ENCODE measurements around the gene PTPRZ1. TPM values are rescaled to one million over a fixed set of nuclear protein-coding genes. Genes with fewer than 3 reads are reported as not detected.

The PTPRZ1 gene
- under 1 TPM in 1 of 4 donors, not detected in 3; 0.30 TPM for total RNA-seq
- polyA plus RNA-seq, result under 1 TPM in 2 of 3 donors, not detected in 1; 0.01 to 0.08 TPM
- long read RNA-seq, donor 1, result 0 reads
- long read RNA-seq, donor 2, result 0 reads

- no peaks in the 10 kb centered on the region for H3K4me1 ChIP-seq
- intact Hi-C loops (cut with DNase I), result no loop called here
- DNase-seq (peak in 1 of 2 donors; percentile 33), ATAC-seq (peak in 1 of 4 donors; percentile 48)
- no peak for TF ChIP-seq CTCF (IDR thresholded peaks at IDR 0.05)
- no peaks in the 10 kb centered on the region for H3K9me3 ChIP-seq
- H3K27ac ChIP-seq, result no peak within 1 kb of the TSS
- peaks cover 5 to 45% (median 10%) of the 10 kb centered on the region in 3 donors for H3K27me3 ChIP-seq (ENCODE audit: insufficient read depth in 3 of 3, low read length in 2 of 3)
- no peaks in the 10 kb centered on the region for H3K36me3 ChIP-seq (ENCODE audit: insufficient read depth in 1 of 2, low read depth in 1 of 2)
- peak within 1 kb of the TSS; percentile 60 for H3K4me3 ChIP-seq
- 0 to 1% (median 1%) methylated on average over 43 to 49 of the region's 49 CpGs for WGBS, 3 donors
These were observed at the start of gene PTPRZ1 for GRCh38 chr7:121872831-121873288. Gene PTPRZ1 (plus strand): TSS chr7:121873161. CDS start chr7:121873500, 339 bp downstream.

DNA sequence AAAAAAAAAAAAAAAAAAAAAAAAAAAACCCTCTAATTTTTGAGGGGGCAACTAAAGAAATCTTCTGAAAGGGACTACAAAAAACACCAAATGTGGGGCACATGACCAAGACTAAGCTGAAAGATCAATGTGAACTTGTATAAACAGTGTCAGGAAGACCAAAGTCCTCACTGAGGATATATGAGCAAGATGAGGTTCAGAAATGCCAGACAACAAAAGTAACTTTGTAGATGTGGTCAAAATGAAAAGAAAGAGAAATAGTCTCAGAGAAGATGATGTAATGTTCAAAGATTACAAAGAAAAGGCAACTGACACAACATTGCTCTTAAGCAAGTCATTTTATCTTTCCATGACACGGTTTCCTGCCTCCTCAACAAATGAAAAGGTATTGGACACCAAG lies 48.7 kb upstream of the PTPRZ1 start:
- TF ChIP-seq CTCF (IDR thresholded peaks at IDR 0.05), result no peak
- Histone ChIP-seq H3K27ac (no peak overlapping the region), H3K27me3 (ENCODE audit: insufficient read depth in 3 of 3, low read length in 2 of 3) (no peaks in the 10 kb centered on the region), H3K36me3 (ENCODE audit: insufficient read depth in 1 of 2, low read depth in 1 of 2) (no peaks in the 10 kb centered on the region), H3K9me3 (no peaks in the 10 kb centered on the region), H3K4me3 (no peak overlapping the region), H3K4me1 (no peaks in the 10 kb centered on the region)
- intact Hi-C loops (cut with DNase I), result no loop called here
- 47 to 98% (median 78%) methylated on average over 1 of the region's 1 CpG for WGBS, 3 donors
- ATAC-seq (no peak), DNase-seq (no peak)

GRCh38 chr7:121831351-121831750 lies 41.6 kb upstream of the PTPRZ1 start:
- intact Hi-C loops (cut with DNase I), result no loop called here
- 29 to 47% (median 39%) methylated on average over 3 of the region's 3 CpGs for WGBS, 3 donors
- Histone ChIP-seq H3K27me3 (ENCODE audit: insufficient read depth in 3 of 3, low read length in 2 of 3) (no peaks in the 10 kb centered on the region), H3K4me3 (no peak overlapping the region), H3K36me3 (ENCODE audit: insufficient read depth in 1 of 2, low read depth in 1 of 2) (no peaks in the 10 kb centered on the region), H3K27ac (no peak overlapping the region), H3K9me3 (no peaks in the 10 kb centered on the region), H3K4me1 (no peaks in the 10 kb centered on the region)
- DNase-seq, result no peak
- ATAC-seq, result no peak
- TF ChIP-seq CTCF (IDR thresholded peaks at IDR 0.05), result no peak

- no peak overlapping the region for H3K4me3 ChIP-seq
- no peaks in the 10 kb centered on the region for H3K27me3 ChIP-seq (ENCODE audit: insufficient read depth in 3 of 3, low read length in 2 of 3)
- DNase-seq (no peak), ATAC-seq (no peak)
- no peak for TF ChIP-seq CTCF (IDR thresholded peaks at IDR 0.05)
- H3K4me1 ChIP-seq, result no peaks in the 10 kb centered on the region
- WGBS, 3 donors, result 31 to 46% (median 36%) methylated on average over 5 of the region's 5 CpGs
- intact Hi-C loops (cut with DNase I), result no loop called here
- no peak overlapping the region for H3K27ac ChIP-seq
- no peaks in the 10 kb centered on the region for H3K36me3 ChIP-seq (ENCODE audit: insufficient read depth in 1 of 2, low read depth in 1 of 2)
- no peaks in the 10 kb centered on the region for H3K9me3 ChIP-seq
These were observed 41.2 kb upstream of the PTPRZ1 start for GRCh38 chr7:121831801-121832200.

DNA sequence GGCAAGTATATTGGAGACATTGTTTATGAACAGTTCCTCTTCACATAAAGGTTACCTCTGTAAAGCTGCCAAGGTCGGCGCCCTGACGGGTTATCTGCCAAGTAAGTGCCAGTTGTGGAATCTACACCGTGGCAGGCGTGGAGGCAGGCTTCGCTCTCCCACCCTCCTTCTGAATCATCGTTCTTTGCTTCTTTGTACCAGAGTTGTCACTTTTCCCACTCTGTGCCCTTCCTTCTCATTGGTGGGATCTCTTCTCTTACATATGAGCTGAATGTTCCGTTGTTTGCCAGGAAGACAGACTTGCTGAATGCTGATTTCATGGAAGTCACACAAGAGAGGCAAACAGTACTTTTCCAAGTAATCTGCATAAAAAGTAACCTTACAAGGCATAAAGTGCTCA lies 40.6 kb upstream of the PTPRZ1 start:
- WGBS, 3 donors, result 28 to 47% (median 30%) methylated on average over 8 of the region's 8 CpGs
- intact Hi-C loops (cut with DNase I), result no loop called here
- no peak for TF ChIP-seq CTCF (IDR thresholded peaks at IDR 0.05)
- H3K9me3 ChIP-seq, result no peaks in the 10 kb centered on the region
- no peaks in the 10 kb centered on the region for H3K4me1 ChIP-seq
- ATAC-seq (no peak), DNase-seq (no peak)
- no peaks in the 10 kb centered on the region for H3K36me3 ChIP-seq (ENCODE audit: insufficient read depth in 1 of 2, low read depth in 1 of 2)
- H3K27ac ChIP-seq, result no peak overlapping the region
- H3K27me3 ChIP-seq (ENCODE audit: insufficient read depth in 3 of 3, low read length in 2 of 3), result no peaks in the 10 kb centered on the region
- no peak overlapping the region for H3K4me3 ChIP-seq
